HG03520 (cell line): ENCODE data around the gene SPSB2.

Source experiments
- ATAC-seq: cut with Tn5 transposase; IDR thresholded peaks from one replicate; pipeline ENCODE4 v1.9.1; 2021; ENCODE audit warnings: mild to moderate bottlenecking, moderate library complexity; ENCODE audit not compliant: unreplicated experiment

SPSB2 gene

DNA sequence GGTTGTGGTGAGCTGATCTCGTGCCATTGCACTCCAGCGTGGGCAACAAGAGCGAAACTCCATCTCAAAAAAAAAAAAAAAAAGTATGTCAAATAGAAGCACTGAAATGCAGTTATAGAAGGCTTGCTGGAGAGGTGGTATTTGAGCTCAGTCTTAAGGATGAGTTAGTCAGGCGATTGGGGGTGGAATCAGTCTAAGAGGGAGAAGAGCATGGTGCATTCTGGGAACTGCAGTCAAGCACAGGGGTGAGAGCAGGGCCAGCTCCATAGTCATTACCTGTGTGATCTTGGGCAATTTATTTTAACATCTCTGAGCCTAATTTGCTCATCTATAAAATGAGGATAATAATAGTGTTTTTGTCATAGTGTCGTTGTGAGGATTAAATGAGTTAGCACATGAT, 38.2 kb downstream of the SPSB2 start:
- no peak for ATAC-seq

DNA sequence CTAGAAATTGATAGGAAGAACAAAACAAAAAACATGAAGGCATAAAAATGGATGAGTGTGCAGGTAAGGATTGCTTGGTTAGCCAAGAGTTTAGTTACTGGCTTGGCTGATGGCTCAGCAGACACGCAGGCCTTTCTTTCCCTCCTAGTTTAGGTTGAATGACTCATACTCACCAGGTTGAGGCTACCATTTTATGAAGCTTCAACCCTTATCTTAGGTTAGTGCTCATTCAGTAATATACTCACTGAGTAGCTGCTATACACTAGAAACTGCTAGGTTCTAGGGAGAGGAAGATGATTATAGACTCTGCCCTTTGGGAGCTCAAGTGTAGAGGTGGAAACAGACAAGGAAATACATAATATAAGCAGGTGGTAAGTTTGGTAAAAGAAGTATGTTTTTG, 38.8 kb downstream of the SPSB2 start:
- ATAC-seq: no peak

DNA sequence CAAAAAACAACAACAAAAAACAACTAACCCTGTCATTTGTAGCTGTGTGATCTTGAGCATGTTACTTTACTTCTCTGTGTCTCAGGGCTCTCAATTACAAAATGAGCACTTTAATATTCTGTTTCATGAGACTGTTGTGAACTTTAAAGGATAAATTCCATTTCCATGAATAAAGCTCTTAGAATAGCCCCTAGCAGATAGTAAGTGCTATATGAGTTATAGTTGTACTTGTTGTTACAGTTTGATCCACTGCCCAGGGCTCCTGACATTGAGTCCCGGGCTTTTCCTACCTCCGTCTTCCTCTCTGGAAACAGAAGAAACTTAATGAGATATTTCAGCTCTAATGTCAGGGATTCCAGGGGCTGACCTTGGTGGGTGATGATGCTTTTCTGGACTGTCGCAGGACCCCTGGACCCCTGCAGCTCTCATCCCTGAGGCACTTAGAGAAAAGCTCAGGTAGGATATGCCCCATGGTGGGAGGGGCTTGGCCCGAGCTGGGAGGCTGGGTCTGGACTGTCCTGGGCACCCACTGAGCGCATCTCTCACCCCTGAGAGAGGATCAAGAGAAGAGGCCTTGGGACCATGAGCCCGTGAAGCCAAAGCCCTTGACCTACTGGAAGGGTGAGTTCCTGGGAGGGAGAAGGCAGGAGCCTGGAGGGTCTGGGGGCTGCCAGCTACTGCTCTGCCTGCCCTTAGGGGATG, 39.8 kb downstream of the SPSB2 start:
- ATAC-seq: no peak

DNA sequence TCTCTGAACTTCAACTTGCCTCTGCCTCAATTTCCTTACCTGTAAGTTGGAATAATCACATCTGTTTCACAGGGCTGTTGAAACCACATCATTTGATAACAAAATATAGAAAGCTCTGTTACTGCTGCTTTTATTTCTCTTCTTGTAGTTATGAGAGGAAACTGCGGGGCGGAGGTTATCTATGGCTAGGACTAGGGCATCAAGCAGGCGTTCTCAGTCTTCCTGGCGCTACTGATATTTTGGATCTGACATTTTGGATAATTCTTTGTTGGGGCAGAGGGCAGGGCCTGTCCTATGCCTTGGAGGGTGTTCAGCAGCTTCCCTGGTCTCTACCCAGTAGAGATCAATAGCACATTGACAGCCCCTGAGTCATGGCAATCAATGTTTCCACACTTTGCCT, 41.0 kb downstream of the SPSB2 start:
- no peak for ATAC-seq

GRCh38 chr12:6831450-6831995, 41.6 kb downstream of the SPSB2 start:
- no peak for ATAC-seq

- ATAC-seq: no peak
These were observed 42.1 kb downstream of the SPSB2 start for GRCh38 chr12:6830999-6831398.

DNA sequence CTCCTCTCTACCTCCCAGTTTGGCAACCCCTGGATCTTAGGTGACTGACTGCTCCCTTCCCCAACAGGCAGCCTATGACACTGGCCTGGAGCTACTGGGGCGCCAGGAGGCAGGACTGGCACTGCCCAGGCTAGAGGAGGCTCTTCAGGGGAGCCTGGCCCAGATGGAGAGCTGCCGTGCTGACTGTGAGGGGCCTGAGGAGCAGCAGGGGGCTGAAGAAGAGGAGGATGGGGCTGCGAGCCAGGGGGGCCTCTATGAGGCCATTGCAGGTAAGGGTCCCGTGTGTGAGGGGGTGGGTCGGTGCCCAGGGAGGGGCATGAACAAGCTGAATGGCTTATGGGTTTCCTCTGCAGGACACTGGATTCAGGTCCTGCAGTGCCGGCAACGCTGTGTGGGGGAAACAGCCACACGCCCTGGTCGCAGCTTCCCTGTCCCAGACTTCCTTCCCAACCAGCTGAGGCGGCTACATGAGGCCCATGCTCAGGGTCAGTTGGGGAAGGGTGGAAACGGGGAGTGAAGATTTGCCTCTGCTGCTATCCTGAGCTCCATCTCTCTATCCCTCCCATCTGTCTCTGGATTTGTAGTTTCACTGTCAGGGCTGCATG, 42.7 kb downstream of the SPSB2 start:
- no peak for ATAC-seq

DNA sequence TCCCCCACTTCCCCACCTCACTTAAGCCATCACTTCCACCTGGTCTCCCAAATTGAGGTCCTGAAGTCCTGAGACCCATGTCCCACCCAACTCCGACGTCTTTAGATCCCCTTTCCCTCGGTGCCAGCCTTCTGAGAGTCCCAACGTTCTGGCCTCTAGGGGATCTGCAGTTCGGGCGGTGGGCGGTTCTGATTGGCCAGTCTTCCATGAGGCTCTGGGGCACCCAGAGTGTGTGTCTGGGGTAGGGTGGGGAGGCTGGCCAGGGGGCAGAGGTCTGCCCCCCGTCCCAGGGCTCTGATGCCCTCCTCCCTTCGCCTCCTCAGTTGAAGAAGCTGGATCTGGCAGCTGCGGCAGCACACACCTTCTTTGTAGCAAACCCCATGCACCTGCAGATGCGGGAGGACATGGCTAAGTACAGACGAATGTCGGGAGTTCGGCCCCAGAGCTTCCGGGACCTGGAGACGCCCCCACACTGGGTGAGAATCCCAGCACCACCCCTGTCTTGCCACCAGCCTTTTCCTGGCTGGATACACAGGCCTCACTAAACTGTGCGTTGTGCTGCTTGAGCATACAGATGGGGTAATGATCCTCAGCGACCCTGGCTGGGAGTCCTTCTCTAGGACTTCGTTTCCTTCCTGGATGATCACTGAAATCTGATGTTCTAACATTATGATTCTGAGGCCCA, 43.4 kb downstream of the SPSB2 start:
- ATAC-seq: no peak

GRCh38 chr12:6828781-6829535, 44.1 kb downstream of the SPSB2 start:
- ATAC-seq: no peak

- ATAC-seq: no peak
These were observed 44.9 kb downstream of the SPSB2 start, which contains the start of gene P3H3 for GRCh38 chr12:6827982-6828780. Gene P3H3 (plus strand): TSS chr12:6828407. CDS start chr12:6828441, 34 bp downstream.

GRCh38 chr12:6827437-6827911, 45.6 kb downstream of the SPSB2 start:
- ATAC-seq: no peak

GRCh38 chr12:6826734-6827436, 46.2 kb downstream of the SPSB2 start:
- ATAC-seq: no peak

DNA sequence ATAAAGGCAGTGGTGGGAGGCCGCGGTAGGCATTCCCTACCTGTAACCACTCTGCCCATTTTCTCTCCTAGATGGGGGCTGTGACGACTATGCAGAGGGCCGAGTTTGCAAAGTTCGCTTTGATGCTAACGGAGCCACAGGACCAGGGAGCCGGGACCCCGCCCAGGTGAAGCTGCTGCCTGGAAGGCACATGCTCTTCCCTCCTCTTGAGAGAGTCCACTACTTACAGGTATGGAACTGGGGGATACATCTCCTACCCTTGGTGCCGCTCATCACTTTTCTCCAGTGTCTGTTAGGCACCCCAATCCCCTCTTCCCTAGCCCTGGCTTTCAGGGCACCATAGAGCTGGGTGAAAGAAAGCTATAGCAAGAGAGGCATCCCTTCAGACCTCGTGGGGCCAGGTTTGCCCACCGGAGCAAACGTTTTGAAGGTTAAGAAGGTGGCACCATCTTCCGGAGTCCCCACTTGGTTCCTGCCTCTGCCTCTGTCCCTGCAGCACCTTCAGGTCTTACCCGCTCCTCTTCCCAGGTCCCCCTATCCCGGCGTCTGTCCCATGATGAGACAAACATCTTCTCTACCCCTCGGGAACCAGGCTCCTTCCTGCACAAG, 46.9 kb downstream of the SPSB2 start:
- no peak for ATAC-seq

DNA sequence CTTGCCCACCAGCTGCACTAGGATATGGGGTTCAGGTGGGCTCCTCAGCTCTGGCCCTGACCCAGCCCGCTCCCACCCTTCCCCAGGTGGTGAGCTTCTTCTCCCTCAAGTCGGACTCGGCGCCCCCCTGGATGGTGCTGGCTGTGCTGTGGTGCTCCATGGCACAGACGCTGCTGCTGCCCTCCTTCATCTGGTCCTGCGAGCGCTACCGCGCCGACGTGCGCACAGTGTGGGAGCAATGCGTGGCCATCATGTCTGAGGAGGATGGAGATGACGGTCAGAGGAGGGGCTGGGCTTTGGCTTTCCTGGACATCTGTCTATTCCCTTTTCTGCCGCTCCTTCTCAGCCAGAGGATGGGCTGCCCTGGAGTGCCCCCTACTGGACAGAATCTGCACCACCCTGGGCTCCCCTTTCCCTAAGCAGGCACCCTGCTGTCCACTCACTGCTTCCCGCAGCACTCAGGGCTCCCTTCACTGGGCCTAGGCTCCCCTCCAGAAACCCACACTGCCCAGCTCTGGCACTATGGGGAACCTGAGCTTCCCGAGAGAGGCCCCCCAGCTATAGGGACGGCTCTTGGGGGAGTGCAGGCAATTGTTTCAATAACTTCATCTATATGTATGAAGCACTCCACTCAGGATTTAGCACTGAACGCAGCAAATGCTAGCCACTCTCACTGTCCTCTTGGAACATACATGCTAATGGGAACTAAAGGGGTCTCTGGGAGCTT, 47.5 kb downstream of the SPSB2 start:
- no peak for ATAC-seq

DNA sequence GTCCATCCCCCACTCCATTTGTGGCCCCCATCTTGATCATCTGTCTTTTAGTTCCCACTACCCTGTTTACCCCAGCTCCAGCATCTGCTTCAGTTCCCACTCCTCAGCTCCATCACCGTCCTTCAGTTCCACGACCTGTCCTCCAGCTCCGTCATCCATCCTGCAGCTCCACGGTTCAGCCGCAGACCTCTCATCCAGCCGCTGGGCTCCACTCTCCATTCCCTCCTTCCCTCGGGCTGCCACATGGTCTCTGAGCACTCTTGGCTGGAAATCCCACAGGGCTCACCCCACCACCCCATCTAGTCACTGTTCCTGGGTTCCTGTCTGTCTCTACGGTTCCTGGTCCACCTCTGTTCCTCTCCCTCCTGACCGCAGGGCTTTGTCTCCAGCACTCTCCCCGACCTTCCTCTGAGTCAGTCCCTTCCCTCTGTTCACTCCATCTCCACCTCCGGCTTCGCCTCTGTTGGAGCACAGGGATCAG, 48.2 kb downstream of the SPSB2 start:
- no peak for ATAC-seq

- ATAC-seq: no peak
These were observed 48.9 kb downstream of the SPSB2 start for GRCh38 chr12:6824085-6824775.

DNA sequence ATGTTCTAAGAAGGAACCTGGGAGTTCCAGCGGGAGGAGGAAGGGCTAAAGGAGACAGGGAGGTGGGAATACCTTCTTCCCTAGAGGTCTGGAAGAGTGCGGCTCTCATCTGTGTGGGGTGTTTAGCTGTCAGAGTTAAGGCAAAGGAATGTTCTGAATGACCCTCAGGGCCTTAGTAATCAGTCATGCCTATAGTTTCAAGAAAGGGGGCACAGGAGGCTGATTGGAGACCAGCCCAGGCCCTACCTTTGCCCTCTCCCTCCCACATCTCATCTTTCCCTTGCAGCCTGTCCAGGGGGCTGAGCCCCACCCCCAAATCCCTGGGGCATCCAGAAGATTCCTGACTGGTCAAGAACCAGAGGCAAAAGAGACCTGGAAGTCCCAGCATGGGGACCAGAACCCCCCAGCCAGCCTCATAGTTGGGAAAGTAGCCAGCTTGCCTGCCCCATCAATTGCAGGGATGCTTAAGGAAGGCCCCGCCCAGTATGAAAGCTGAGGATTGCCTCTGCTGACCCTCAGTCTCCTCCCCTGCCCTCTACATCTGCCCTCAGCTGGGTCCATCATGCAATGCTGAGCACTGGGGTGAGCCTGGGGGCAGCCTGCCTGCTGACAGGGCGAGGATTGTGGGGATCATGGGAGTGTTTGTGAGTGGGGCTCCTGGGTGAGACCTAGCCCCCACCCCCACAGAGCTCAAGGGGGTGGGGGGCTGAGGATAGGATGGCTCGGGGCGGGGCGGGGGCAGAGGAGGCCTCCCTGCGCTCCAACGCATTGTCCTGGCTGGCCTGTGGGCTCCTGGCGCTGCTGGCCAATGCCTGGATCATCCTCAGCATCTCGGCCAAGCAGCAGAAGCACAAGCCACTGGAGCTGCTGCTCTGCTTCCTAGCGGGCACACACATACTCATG, 49.7 kb downstream of the SPSB2 start:
- no peak for ATAC-seq
